ENCODE results near the gene ARID4B. TPM values are rescaled to one million over a fixed set of nuclear protein-coding genes. Genes with fewer than 3 reads are reported as not detected.

ARID4B gene
- polyA plus RNA-seq, 2 of the 4 experiments (the other 2 are of a cell fraction) = 14.9 to 16.0 TPM

DNA sequence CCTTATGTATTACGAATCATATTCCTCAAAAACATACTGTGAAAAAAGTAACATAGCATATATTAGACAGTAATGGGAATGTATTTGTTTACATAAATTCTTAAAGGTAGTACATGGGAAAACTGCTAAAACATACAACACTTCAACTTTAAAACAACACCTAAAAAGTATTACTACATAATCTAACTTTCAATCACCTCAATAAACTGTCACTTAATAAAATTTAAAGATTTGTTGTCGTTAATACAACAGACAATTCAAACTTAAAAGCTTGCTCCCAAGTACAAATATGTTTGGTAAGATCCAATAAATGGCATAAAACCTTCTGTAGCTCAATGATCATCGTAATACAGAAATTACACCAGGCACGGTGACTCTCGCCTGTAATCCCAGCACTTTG lies 3.7 kb downstream of the ARID4B start:
- ChIA-PET CTCF (interaction anchor here (0.6 to 6.7 kb wide), 5 partner anchors 10 to 220 kb away, joined by 3 to 37 read pairs (median 4); no protein-coding TSS in a partner anchor), POLR2A (no interaction called here)
- H3K27ac ChIP-seq = no peak overlapping the region
- H3K4me3 ChIP-seq = no peak overlapping the region
- ATAC-seq = no peak
- FAIRE-seq = no peak
- 93% methylated on average over 5 of the region's 5 CpGs for WGBS (ENCODE audit: missing lambda C conversion rate)
- peak overlapping the region; percentile 84; the same call in 2 of the 3 replicates for H3K4me2 ChIP-seq
- H3K9me3 ChIP-seq = no peaks in the 10 kb centered on the region
- TF ChIP-seq, protein P1, sequence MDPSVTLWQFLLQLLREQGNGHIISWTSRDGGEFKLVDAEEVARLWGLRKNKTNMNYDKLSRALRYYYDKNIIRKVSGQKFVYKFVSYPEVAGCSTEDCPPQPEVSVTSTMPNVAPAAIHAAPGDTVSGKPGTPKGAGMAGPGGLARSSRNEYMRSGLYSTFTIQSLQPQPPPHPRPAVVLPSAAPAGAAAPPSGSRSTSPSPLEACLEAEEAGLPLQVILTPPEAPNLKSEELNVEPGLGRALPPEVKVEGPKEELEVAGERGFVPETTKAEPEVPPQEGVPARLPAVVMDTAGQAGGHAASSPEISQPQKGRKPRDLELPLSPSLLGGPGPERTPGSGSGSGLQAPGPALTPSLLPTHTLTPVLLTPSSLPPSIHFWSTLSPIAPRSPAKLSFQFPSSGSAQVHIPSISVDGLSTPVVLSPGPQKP (IDR thresholded peaks at IDR 0.05; ENCODE audit: low read depth, low read length) = no peak
- TF ChIP-seq, protein P2, sequence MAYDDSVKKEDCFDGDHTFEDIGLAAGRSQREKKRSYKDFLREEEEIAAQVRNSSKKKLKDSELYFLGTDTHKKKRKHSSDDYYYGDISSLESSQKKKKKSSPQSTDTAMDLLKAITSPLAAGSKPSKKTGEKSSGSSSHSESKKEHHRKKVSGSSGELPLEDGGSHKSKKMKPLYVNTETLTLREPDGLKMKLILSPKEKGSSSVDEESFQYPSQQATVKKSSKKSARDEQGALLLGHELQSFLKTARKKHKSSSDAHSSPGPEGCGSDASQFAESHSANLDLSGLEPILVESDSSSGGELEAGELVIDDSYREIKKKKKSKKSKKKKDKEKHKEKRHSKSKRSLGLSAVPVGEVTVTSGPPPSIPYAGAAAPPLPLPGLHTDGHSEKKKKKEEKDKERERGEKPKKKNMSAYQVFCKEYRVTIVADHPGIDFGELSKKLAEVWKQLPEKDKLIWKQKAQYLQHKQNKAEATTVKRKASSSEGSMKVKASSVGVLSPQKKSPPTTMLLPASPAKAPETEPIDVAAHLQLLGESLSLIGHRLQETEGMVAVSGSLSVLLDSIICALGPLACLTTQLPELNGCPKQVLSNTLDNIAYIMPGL (CRISPR knock-in tag; IDR thresholded peaks at IDR 0.05; ENCODE audit: borderline replicate concordance) = no peak
- no peak for TF ChIP-seq CHD4 (IDR thresholded peaks at IDR 0.05; ENCODE audit: borderline replicate concordance)
- TF ChIP-seq KDM5A (IDR thresholded peaks at IDR 0.05) = no peak
- no peak for TF ChIP-seq GATA3 (IDR thresholded peaks at IDR 0.05; ENCODE audit: borderline replicate concordance)
- no peak for TF ChIP-seq EHF (CRISPR knock-in tag; IDR thresholded peaks at IDR 0.05)
- no peak for TF ChIP-seq CBX8 (IDR thresholded peaks at IDR 0.05)
- no peak for TF ChIP-seq POLR2AphosphoS2 (conservative IDR thresholded peaks at IDR 0.05; ENCODE audit: low read length)
- TF ChIP-seq, protein P3, sequence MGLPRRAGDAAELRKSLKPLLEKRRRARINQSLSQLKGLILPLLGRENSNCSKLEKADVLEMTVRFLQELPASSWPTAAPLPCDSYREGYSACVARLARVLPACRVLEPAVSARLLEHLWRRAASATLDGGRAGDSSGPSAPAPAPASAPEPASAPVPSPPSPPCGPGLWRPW (IDR thresholded peaks at IDR 0.05) = no peak
- no peak for TF ChIP-seq POLR2A (IDR thresholded peaks at IDR 0.05; ENCODE audit: low read length)
- TF ChIP-seq FOSB (CRISPR knock-in tag; IDR thresholded peaks at IDR 0.05) = no peak
- TF ChIP-seq BHLHE40 (IDR thresholded peaks at IDR 0.05; ENCODE audit: low read depth, low read length) = no peak
- no peak for TF ChIP-seq CHD2 (IDR thresholded peaks at IDR 0.05; ENCODE audit: low read length, partially characterized antibody)
- TF ChIP-seq TFCP2L1 (CRISPR knock-in tag; IDR thresholded peaks at IDR 0.05) = no peak
- no peak for TF ChIP-seq ZFP36 (IDR thresholded peaks at IDR 0.05; ENCODE audit: borderline replicate concordance, partially characterized antibody)
- no peak for TF ChIP-seq ESRRA (IDR thresholded peaks at IDR 0.05; ENCODE audit: borderline replicate concordance, low read length)
- TF ChIP-seq, protein P4, sequence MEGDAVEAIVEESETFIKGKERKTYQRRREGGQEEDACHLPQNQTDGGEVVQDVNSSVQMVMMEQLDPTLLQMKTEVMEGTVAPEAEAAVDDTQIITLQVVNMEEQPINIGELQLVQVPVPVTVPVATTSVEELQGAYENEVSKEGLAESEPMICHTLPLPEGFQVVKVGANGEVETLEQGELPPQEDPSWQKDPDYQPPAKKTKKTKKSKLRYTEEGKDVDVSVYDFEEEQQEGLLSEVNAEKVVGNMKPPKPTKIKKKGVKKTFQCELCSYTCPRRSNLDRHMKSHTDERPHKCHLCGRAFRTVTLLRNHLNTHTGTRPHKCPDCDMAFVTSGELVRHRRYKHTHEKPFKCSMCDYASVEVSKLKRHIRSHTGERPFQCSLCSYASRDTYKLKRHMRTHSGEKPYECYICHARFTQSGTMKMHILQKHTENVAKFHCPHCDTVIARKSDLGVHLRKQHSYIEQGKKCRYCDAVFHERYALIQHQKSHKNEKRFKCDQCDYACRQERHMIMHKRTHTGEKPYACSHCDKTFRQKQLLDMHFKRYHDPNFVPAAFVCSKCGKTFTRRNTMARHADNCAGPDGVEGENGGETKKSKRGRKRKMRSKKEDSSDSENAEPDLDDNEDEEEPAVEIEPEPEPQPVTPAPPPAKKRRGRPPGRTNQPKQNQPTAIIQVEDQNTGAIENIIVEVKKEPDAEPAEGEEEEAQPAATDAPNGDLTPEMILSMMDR (IDR thresholded peaks at IDR 0.05) = no peak
- TF ChIP-seq RNF2 (IDR thresholded peaks at IDR 0.05; ENCODE audit: borderline replicate concordance, low read depth) = no peak
- no peak for TF ChIP-seq EHMT2 (IDR thresholded peaks at IDR 0.05; ENCODE audit: low read depth)
- peaks cover 19% of the 10 kb centered on the region; the same call in 2 of the 3 replicates for H3K4me1 ChIP-seq
- DNase-seq (ENCODE audit: low read depth in 1 of 2, low spot score in 1 of 2) = no peak

DNA sequence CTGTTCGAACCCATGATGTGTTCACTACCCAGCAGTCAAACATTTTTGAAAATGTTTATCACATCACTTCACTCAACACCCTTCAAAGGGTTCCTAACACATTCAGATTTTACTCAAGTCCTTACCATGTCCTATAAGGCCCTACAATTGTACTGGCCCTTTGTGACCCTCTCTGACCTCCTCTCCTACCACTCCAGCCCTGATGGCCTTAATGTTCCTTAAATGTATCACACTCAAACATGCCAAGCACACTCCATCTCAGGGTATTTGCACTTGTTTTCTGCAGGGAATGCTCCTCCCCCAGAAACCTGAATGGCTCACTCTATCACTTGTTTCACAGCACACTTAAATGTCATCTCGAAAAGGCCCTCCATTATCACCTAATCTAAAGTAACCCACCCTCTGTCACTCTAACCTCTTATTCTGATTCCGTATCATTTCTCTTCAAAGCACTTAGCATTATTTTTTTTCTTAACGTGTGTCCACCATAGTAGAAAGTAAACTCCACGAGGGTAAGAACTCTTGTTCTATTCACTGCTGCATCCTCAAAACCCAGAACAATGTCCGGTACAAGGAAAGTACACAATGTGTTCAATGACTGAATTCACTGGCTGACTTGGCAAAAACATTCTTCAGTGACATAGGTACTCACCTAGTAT lies 7.3 kb downstream of the ARID4B start:
- H3K4me2 ChIP-seq = no peak overlapping the region
- POLR2A ChIA-PET = no interaction called here
- 89% methylated on average over 6 of the region's 6 CpGs for WGBS (ENCODE audit: missing lambda C conversion rate)
- DNase-seq (ENCODE audit: low read depth in 1 of 2, low spot score in 1 of 2) (no peak), ATAC-seq (no peak; a peak in 1 of 6 replicates), FAIRE-seq (no peak)
- peaks cover 13% of the 10 kb centered on the region; the same call in 2 of the 3 replicates for H3K4me1 ChIP-seq
- no peak overlapping the region for H3K4me3 ChIP-seq
- H3K9me3 ChIP-seq = no peaks in the 10 kb centered on the region
- no peak overlapping the region for H3K27ac ChIP-seq
- CTCF ChIA-PET = no interaction called here
- TF ChIP-seq, protein P2 (CRISPR knock-in tag; IDR thresholded peaks at IDR 0.05; ENCODE audit: borderline replicate concordance) = no peak
- TF ChIP-seq NFE2L2 (conservative IDR thresholded peaks at IDR 0.05; ENCODE audit: low read length) = no peak
- TF ChIP-seq, protein P4 (IDR thresholded peaks at IDR 0.05) = no peak
- TF ChIP-seq, protein P5, sequence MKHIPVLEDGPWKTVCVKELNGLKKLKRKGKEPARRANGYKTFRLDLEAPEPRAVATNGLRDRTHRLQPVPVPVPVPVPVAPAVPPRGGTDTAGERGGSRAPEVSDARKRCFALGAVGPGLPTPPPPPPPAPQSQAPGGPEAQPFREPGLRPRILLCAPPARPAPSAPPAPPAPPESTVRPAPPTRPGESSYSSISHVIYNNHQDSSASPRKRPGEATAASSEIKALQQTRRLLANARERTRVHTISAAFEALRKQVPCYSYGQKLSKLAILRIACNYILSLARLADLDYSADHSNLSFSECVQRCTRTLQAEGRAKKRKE (CRISPR knock-in tag; IDR thresholded peaks at IDR 0.05; ENCODE audit: low read depth) = no peak
- TF ChIP-seq MYC (IDR thresholded peaks at IDR 0.05; ENCODE audit: borderline replicate concordance, low read length) = no peak
- TF ChIP-seq CHD2 (IDR thresholded peaks at IDR 0.05; ENCODE audit: low read length, partially characterized antibody) = no peak
- TF ChIP-seq BHLHE40 (IDR thresholded peaks at IDR 0.05; ENCODE audit: low read depth, low read length) = no peak
- TF ChIP-seq CBX8 (IDR thresholded peaks at IDR 0.05) = no peak
- TF ChIP-seq CHD4 (IDR thresholded peaks at IDR 0.05; ENCODE audit: borderline replicate concordance) = no peak
- no peak for TF ChIP-seq HOXB13 (CRISPR knock-in tag; IDR thresholded peaks at IDR 0.05; ENCODE audit: low read depth)
- TF ChIP-seq RCOR1 (IDR thresholded peaks at IDR 0.05; ENCODE audit: low read depth, low read length) = no peak
- no peak for TF ChIP-seq EP300 (IDR thresholded peaks at IDR 0.05)
- no peak for TF ChIP-seq MAZ (IDR thresholded peaks at IDR 0.05; ENCODE audit: borderline replicate concordance, low read depth, low read length)
